HG03095 (cell line): Measurements from ENCODE around the gene KIT.

Experiments
- ATAC-seq: cut with Tn5 transposase; IDR thresholded peaks from one replicate; pipeline ENCODE4 v1.9.1; 2021; ENCODE audit warnings: moderate library complexity; ENCODE audit not compliant: unreplicated experiment

Gene KIT

DNA sequence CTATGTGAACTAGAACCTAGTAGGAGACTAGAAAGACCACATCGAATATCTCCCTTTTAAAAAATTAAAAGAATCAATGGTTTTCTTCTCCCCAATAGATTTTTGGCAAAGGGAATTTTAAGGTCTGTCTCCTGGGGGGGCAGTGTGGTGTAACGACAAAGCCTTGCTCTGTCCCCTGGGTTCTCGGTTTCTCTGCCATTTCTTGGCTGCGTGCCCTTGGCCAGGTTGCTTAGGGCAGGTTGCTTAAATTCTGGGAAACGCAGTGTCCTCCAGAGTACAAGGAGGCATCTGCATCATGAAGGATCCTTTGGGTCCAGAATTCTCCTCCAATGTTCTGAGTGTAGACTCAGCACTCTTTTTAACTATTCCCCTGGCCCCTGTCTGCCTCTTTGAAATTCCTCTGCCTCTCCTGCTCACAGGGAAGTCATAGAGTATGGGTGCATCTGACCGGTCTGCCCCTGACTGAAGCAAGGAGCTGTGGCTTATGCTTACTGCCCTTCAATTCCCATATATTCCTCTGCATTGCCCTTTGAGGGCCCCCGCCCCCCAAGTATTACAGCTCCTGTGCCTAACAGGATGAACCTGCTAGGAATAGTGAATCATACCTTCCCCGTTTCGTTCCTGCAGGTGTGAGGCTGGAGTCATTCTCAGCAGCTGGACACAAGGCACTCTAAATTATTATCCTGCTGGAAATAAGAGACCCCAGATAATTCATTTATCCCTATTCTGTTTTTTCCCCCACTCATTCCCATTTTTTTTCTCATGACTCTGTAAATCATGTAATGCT lies 2.2 kb downstream of the KIT start:
- ATAC-seq: no peak

DNA sequence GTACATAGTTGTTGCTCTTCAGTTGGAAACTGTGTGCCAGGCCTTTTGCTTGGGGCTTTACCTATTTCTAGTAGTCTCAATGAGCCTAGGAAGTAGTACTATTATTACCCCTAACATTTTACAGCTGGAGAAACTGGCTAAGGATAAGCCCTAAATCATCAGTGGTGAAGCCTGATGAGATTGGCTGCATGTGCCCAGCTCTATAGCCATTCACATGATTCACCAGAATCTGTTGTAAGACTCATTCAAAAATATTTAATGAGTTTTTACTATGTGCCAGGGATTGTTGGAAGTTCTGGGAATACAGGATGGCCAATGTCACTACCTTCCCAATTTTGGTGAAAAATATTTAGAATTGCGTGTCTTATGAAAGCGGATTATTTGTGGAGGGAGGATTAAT lies 2.8 kb downstream of the KIT start:
- no peak for ATAC-seq

DNA sequence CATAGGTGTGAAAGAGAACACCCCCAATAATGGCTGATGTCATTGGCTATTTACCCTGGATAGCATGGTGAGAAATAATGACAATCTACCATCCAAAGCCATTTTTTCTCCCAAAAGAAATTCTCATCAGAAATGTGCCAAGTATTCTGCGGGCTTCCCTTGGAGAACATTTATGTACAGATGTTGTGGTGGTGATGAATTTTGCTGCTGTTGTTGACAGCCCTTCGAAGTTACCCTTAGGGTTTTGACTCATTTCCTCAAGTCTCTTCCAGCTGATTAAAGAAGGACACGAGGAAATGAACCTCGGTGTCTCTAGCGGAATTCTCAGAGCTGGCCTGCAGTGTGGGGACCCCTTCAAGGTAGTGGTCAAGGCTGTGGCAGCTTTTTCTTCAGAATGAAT lies 3.4 kb downstream of the KIT start:
- ATAC-seq: no peak

DNA sequence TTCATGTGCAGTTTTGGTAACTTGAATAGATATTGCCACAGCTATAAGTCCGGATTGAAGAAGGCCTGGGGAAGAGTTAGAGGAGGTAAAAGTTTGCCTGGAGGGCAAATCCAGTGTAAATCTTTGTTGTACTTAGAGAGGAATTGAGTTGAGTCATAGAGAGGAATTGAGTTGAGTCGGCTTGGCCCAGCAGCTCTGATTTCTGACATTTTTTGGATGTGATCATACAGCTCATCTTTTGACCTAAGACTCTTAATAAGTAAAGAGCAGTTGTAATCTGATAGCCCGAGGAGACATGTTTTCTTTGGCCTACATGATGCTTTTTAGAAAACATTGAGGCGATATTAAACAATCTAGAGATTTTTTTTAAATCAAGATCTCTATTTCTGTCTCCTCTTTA lies 3.9 kb downstream of the KIT start:
- no peak for ATAC-seq

DNA sequence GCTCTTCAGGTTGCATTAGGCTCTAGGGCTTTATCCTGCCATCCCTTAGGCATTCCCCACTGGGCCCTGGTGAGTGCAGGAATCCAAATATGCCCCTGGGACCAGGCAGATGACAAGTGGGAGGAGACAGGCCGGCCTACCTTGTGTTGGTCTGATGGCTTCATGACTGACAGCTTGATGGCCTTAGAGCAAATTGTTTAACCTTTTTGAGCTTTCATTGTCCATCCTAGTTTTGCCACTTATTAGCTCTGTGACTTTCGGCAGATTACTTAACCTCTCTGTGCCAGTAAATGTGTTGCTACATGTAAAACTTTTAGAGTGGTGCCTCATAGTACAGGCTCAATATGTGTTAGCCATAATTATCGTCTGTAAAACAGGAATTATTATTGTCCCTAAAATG lies 4.4 kb downstream of the KIT start:
- ATAC-seq: no peak

DNA sequence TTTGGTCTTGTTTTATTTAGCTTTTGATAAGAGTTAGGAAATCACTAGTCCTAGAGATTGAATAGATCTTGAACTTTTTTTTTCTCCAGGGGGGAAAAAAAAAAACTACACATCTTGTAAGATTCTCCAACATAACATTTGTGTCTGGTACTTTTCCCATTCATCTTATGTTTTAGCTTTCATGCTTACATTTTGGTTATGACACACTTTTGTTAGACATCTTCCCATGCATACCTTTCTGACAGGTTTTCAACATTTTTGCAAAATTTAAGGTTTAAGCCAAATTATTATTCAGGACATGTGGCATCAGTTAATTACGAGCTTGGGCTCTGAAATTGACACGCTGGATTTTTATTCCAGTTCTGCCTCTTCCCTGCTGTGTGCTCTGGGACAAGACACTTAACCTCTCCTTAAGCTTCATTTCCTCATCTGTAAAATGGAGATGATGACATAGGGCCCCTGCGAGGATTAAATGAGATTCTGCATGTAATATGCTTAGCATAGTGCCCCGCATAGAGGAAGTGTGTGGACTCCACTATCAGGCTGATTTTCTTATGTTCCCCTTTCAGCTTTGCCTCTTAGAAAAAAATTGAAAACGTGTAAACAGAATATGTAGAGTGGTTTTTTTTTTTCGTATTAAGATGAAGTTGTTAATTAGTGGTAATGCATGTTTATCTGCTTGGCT lies 5.3 kb downstream of the KIT start:
- ATAC-seq: no peak

DNA sequence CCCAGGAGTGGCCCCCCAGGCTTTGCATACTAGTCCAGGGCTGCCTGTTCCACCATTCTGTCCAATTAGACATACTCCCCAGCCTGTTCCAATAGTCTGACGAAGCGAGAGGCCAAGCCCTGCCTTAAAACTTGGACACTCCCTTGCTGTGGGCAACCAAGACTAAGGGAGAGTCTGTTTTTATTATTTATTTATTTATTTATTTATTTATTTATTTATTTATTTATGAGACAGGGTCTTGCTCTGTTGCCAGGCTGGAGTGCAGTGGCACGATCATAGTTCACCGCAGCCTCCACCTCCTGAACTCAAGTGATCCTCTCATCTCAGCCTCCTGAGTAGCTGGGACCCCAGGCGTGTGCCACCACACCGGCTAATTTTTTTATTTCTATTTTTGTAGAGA lies 6.6 kb downstream of the KIT start:
- no peak for ATAC-seq

DNA sequence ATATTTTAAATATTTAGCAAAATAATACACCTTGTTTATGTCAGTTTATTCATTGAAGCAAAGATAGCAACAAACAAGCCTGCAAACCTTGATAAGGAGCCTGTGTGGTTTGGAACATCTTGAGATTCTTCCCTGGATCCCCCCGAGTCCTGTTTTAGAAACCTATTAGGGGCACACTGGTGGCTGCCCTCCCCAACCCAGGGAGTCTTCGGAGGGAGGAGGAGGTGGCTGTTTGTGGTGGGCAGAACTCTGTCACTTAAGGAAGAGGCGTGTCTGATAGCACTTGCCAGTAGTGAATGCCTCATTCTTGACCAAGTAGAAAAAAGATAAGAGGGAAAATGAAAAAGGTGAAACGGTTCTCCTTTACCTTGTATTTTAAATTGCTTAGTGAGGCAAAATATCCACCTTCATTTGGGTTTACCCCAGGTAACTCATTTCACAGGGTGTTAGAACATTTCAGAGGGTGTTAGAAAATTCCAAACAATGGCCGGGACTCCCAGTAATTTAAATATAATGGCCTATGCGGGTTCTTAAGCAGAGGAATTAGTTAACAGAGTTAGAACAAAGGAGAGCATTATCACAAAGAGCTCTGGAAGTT lies 10.4 kb downstream of the KIT start:
- no peak for ATAC-seq

DNA sequence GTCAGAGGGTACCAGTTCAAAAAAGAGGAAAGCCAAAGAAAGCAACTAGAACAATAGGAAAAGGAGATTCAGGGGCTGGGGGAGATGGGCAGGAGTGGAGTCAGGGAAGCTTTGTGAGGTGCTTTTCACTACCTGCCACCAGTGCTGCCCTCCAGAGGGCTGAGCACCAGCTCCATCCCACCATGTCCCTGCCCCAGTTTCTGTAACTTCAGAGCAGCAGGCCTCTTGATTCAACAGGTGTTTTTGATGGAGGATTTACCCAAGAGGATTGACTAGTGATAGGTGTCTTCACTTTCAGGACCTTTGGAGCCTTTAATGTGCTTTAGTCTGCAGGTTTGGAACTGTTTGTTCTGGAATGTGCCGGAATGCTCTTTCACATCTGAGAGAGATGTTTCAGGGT lies 12.1 kb downstream of the KIT start:
- ATAC-seq: no peak

DNA sequence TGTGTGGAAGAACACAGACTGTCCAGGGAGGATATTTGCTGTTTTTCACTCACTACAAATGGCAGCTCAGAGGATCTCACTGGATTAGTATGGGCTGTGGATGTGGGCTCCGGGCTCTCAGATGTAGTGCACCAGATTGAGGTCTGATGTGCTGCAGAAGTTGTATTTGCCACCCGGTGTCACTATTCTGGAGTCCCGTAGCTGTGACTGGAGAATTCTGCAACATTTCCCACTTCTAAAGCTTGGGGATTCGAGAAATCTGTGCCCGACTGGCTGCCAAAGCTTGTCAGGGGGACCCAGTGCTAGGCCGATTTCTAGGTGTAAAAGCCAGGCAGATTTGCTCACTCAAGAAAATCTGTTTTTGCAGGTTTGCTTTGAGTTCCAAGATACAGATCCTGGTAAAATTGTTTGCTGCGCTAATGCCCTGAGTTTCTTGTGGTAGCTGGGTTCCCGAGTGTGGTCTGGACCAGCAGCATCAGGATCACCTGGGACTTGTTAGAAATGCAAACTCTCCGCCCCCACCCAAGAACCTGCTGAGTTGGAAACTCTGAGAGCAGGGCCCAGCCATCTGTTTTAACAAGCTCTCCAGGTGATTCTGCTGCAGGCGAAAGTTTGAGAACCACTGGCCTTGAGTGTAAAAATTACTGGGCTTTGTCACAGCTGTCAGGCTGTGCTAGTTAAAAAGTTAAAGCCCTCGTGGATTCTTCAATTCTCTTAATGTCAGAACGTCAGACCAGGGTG lies 18.1 kb downstream of the KIT start:
- ATAC-seq: no peak

DNA sequence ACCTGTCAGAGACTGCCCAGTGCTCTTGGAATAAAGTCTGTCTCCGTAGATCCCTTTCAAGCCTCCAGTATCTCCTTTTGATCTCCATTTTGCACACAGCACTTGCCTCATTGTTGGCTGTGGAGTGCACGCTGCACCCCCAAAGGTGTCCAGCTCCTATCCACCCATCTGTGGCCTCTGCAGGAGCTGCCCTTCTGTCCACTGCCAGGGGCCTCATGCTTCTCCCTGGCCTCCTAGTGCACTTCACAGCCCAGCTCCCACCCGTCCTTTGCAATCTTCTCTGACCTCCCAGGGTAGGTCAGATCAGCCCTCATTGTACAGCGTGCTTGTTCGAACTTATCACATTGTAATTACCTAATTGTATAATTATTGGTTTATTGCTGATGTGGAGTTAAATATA lies 18.9 kb downstream of the KIT start:
- ATAC-seq: no peak

DNA sequence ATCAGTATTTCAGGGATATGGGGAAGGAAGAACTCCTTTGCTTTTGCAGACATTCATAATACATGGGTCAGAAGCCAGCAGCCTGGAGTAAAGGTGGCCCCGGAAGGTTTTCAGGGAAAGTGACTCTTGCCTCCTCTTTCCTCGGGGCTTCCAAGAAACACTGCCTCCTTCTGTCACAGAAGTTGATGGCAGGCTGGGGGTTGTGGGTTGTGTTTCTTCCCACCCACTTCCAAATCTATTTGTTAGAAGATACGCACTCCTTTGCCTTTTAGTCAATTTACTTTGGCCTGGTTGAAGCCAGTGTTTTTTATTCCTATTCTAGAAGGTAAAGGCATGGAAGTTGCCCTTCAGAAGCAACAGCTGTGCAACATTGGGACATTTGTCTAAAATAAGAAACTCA lies 19.7 kb downstream of the KIT start:
- ATAC-seq: no peak

DNA sequence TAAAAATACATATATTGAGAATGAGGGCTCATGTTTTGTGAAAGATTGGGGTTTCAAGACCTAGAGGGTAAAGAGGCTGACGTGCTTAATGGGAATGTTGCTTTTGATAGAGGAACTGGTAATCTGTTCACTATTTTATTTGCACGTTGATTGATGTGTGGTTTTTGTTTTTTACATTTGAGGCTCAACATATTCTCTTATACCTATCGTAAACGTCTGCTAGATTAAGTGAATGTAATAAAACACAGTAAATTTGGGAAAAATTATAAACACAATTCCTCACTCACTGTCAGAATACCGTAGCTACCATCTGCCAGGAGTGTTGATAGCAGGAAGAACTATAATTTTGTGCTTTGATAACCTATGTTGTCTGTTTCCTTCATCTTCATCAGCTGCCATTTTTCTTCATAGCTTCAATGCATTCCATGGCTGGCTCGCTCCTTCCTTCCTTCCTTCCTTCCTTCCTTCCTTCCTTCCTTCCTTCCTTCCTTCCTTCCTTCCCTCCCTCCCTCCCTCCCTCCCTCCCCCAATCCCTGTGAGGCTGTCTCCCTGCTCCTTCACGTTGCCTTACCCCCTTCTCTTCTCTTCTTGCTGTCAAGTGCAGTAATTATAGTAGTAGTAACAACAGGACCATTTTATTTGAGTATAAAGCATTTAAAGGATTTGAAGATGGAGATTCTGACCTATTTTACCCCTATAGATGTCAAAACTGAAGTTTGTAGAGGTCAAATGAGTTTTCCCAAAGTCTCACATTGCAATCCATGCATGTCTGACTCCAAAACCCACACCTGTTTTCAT lies 20.3 kb downstream of the KIT start:
- ATAC-seq: no peak

DNA sequence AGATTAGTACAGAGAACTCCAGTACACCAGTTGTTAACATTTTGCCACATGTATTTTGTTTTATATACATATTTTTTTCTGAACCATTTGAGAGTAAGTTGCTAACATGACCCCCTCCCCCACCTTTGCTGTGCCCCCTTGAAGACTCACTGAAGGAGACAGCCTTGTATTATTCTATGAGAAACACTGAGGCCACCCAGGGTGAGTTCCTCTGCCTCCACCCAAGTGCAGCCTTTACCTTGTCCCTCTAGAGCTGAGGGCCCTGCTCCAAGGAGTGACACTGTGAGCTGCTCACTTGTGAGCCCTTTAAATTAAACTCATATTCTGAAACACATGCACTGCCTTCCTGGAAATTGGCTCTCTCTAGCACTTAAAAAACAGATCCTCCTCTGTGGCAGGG lies 21.1 kb downstream of the KIT start:
- ATAC-seq: no peak

DNA sequence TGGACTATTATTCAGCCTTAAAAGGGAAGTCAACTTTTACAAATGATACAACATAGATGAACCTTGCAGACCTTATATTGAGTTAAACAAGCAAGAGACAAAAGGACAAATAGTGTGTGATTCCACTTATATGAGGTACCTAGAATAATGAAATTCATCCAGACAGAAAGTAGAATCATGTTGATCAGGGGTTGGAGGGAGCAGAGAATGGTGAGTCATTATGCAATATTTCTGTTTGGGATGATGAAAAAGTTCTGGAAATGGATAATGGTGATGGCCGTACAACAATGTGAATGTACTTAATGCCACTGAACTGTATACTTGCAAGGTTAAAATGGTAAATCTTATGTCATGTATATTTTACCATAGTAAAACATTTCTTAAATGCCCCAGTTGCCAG lies 22.1 kb downstream of the KIT start:
- no peak for ATAC-seq

DNA sequence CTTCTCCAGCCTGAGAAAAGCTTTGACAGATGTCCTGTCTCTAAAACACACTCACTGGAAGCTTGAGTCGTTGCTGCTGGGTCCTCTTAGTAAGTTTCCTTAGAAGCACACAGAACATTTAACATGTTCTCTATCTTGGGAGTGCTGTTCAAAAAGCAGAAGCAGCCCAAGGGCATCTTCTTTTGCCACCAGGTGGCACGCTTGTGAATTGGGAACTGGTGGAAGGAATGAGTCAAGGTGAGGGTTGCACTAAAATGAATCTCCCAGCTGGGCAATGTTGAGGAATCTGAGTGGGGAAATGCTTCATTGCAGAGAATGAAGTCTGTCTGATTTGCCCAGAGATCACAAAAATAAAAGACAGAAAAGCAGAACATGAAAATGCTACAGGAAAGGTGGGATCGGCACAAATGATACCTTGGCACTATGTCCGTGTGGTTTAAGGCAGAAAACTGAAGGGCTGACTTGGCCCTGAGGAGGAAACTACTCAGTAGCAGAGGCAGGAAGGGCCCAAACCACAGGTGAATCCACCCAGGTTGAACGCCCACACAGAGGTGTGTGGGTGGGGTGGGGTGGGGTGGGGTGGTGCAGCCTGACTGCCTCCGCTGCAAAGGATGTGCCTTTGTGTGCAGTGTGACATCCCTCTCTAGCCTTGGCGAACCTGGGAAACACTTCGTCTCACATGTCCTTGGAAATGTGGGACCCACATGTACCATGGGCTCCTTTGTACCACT lies 26.0 kb downstream of the KIT start:
- no peak for ATAC-seq

DNA sequence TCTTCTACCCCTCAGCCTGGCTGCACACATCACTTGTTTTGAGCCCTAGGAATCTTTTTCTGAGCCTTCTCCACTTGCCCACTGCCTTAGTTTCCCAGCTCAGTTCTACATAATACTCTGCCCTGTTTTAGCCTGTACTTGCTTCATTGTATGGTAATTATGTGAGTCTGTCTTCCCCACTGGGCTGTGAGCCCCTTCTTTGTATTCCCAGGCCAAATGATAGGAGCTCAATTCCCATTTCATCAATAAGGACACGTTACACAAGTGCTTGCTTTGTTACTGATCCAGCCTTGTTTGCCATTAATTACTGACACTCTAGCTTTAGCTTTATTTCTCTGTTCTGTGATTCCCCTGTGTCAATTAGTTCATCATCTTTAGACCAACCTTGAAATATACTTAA lies 28.1 kb downstream of the KIT start:
- no peak for ATAC-seq

DNA sequence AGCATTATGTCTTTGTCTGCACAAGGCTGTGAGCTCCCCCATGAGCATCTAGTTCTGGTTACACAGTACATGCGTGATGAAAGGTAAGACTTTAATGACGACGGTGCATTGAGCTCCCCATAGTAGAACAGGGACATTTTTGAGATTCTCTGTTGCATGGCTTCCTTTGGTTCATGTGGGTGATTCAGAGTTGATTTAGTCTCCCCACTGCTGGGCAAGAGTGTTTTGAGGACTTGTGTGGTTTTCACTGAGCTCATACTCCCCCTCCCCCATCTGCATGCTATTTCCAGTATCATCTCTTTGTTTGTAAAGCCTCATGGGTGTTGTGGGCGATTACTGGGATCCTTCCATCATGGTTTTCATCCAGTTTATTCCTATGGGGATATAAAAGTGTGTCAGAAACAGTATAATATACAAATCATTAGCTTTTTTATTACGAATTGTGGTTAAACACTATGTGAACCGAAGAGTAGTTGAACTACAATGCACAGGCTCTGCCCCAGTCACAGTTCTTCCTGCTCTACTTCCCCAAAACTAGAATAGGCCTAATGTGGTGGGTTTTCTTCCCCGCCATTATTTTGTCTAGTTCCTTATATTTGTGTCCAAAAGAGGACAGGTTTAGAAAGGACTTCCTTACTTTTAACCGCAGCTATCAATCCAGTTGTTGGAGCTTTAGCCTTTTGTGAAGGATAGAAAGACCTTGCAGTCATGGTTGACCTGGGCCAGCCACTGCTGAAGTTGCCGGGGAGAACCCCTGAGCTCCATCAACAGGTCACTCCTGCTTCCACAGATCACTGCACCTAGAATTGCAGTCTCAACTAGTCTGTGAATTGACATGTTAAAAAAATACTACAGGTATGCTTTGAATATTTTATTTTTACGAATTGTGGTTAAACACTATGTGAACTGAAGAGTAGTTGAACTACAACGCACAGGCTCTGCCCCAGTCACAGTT lies 30.4 kb downstream of the KIT start:
- peak; percentile 52 for ATAC-seq

DNA sequence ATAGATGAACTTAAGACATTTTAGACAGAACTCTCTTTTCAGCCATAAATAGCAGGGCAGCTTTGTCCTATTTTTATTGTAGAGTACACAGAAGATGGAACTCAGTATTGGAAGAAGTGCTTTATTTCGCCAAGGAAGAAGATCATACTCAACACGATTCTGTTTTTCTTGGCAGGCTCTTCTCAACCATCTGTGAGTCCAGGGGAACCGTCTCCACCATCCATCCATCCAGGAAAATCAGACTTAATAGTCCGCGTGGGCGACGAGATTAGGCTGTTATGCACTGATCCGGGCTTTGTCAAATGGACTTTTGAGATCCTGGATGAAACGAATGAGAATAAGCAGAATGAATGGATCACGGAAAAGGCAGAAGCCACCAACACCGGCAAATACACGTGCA lies 37.6 kb downstream of the KIT start:
- no peak for ATAC-seq
